Erythroblast (primary cell): ENCODE data around the gene ATP2A3.

Source experiments
- DNase-seq, 2 experiments: peaks; one replicate each; lab custom pipeline; 2025; lab: John Stamatoyannopoulos, UW
- GATA1 ChIP-seq: IDR thresholded peaks from 2 replicates; pipeline ENCODE4 v1.6.1; 2011; ENCODE audit warnings: low read depth, mild to moderate bottlenecking, control low read depth, low read length, moderate library complexity
- POLR2A ChIP-seq: IDR thresholded peaks from 2 replicates; pipeline ENCODE4 v1.6.1; 2011; ENCODE audit warnings: mild to moderate bottlenecking, low read length

Gene ATP2A3

DNA sequence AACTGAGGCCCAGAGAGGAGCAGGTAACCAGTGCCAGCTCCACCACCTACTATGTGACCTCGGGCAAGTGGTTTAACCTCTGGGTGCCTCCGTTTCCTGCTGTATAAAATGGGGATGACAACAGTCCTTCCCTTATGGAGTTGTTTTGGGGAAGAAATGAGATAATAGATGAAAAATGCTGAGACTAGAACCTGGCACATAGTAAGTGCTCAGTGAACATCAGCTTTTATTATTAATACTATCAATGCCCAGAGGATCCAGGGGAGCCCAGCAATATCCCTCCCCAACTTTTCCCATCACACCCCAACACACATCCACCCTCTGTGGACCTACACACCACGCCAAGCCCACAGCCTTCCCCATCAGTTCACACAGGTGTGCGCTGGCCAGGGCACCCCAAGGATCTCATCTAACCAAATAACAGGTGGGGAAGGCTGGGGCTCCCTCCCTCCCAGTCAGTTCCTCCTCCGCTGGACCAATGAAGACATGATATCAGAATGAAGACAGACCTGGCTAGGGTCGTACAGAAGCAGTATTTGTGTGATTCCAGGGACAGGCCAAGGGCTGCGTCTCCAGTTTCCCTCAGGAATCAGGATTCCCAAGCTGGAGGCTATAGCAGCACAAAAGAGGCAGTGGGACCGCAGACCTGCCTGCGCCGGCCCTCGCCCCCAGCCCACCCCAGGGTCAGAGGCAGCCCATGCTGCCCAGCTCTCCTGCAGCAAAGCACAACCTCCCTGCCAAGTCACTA is 1.8 kb downstream of the ATP2A3 start:
- DNase-seq = no peak
- TF ChIP-seq POLR2A = no peak
- no peak for TF ChIP-seq GATA1

GRCh38 chr17:3961564-3962047 is 2.6 kb downstream of the ATP2A3 start:
- no peak for DNase-seq
- no peak for TF ChIP-seq POLR2A
- TF ChIP-seq GATA1 = no peak

GRCh38 chr17:3960764-3961163 is 3.5 kb downstream of the ATP2A3 start:
- no peak for TF ChIP-seq GATA1
- TF ChIP-seq POLR2A = no peak
- DNase-seq = no peak

DNA sequence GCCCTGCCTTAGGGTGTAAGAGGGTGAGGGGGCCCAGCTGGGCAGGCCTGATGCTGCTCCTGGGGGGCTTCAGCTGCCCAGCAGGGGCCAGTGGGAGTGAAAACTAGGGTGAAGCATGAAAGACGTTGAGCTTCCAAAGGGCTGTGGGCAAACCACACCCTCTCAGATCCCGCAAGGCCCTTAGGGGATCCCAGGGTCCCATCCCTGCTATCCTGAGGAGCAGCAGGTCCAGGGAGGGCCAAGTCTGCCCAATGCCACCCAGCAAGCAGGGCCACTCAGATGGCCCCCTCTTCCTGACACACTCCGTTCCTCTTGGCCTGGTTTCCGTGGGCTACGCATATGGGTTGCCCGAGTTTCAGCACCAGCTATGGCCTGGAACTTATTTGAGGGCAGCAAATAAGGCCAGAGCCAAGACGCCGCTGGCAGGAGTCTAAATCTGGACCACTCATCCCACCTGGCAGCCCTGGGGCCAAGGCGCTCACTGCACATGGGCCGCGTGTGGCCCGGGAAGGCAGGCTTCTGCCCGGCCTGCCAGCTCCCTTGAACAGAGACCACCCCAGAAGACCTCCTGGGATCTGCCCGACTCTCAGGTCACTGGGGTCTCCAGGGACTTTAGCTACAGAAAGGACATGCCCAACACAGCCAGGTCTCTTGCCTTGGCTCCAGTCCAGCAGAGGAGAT is 4.2 kb downstream of the ATP2A3 start:
- DNase-seq = no peak
- TF ChIP-seq GATA1 (no peak), POLR2A (no peak)

GRCh38 chr17:3959295-3959899 is 4.8 kb downstream of the ATP2A3 start:
- no peak for TF ChIP-seq POLR2A
- TF ChIP-seq GATA1 = no peak
- DNase-seq = no peak

- TF ChIP-seq GATA1 (no peak), POLR2A (no peak)
- no peak for DNase-seq
Measured at GRCh38 chr17:3957735-3958599, 6.3 kb downstream of the ATP2A3 start.

DNA sequence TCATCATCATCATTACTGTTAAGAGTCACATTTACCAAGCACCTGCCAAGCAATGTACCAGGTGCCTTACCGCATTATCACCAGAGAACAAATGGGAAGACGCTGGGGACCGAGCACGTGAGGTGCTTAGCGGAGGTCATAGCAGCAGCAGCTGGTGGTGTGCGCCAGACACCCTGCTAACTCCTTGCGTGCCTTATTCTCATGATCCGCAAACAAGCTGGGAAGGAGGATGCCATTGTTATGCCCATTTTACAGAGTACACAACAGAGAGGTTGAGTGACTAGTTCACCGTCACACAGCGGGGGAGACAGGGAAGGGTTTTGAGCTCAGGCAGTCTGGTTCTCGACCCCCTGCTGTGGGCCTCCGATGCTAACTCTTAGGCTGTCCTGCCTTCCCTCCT is 7.3 kb downstream of the ATP2A3 start:
- no peak for TF ChIP-seq POLR2A
- TF ChIP-seq GATA1 = no peak
- no peak for DNase-seq

DNA sequence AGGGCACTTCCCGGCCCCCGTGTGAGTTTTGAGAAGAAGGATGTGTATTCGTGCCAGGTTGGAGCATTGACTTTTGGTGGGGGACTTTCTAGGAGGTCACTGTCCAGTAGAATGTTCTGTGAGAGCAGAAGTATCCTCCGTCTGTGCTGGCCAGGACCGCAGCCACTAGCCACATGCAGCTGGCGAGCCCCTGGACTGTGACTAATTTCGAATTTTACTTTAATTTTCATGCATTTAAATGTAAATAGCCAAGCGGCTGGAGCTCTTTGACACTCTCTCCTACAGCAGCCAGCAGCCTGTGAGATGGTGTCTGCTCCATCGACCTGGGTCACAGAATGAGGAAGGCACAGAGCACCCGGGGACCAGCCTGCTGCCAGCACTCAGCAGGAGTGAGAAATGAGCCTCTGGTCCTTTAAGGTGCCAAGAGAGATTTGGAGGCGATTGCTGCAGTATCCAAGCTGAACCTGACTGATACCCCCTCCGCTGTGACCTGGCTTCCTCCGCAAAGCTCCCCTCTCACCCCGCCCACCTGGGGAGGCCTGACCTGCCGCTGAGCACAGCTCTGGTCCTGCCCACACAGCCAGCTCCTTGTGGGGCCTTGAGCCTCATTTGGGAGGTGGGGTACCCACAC is 7.8 kb downstream of the ATP2A3 start:
- TF ChIP-seq POLR2A (no peak), GATA1 (no peak)
- DNase-seq = no peak

GRCh38 chr17:3955673-3955988 is 8.6 kb downstream of the ATP2A3 start:
- DNase-seq = no peak
- TF ChIP-seq GATA1 = no peak
- no peak for TF ChIP-seq POLR2A

DNA sequence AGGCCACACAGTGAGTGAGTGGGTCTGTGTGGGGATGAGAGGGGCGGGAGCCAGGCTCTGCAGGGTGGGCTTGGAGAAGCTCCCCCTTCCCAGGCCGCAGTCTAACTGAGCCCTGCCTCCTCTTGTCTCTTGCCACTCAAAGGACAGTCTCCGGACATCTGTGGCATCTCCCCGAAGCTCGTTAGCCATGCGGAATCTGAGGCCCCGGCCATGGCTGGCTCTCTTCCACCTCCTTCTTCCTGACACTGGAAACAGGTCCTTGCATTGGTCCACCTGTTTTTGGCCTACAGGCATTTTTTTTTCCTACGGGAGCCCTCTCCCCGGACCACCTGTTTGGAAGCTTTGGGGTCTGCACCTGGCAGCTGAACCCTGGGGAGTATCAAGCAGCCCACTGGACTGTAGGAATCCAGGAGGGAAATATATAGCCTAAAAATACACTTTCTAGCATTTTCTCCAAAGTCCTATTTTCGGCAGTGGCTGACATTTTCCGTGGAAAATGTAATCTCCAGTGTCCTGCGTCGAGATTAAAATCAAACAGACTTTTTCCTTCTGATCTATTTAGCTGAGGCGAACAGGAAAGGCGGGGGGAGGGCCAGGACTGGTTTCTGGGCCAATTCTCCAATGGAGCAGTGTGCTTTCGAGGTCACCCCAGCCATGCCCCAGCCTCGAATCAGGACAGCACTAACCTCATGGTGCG is 9.1 kb downstream of the ATP2A3 start:
- DNase-seq = no peak
- TF ChIP-seq POLR2A = no peak
- no peak for TF ChIP-seq GATA1

GRCh38 chr17:3954086-3954485 is 10.2 kb downstream of the ATP2A3 start:
- no peak for DNase-seq
- TF ChIP-seq POLR2A = no peak
- no peak for TF ChIP-seq GATA1

- no peak for TF ChIP-seq GATA1
- no peak for TF ChIP-seq POLR2A
- DNase-seq = no peak
Measured at GRCh38 chr17:3953542-3953941, 10.7 kb downstream of the ATP2A3 start.
